Calu3 (cell line): ENCODE measurements around the gene SIX2. TPM values are rescaled to one million over a fixed set of nuclear protein-coding genes. Genes with fewer than 3 reads are reported as not detected.

Experiments used
- BruUV-seq: library from RNA; stranded (reverse); fragments of 400-500 nt; replicated peaks from 2 replicates; lab custom pipeline; 2021; lab: Mats Ljungman, UMichigan
- CTCF ChIA-PET: fragments of 300-600 bp; sonication (Branson Sonifier 250); formaldehyde crosslinking; loops from one replicate; lab custom pipeline; 2022; ENCODE audit warnings: antibody characterized with exemption; lab: Charles Lee
- DNase-seq: peaks from one replicate; pipeline ENCODE4 v3.0.0; 2022
- H3K27ac Mint-ChIP-seq: one replicate; pipeline ENCODE4 v1.8.0; 2022; ENCODE audit warnings: mixed read lengths; ENCODE audit not compliant: unreplicated experiment
- H3K27me3 Mint-ChIP-seq: one replicate; pipeline ENCODE4 v1.8.0; 2022; ENCODE audit warnings: mixed read lengths; ENCODE audit not compliant: unreplicated experiment
- H3K36me3 Mint-ChIP-seq: one replicate; pipeline ENCODE4 v1.8.0; 2022; ENCODE audit warnings: mild to moderate bottlenecking, moderate library complexity, mixed read lengths; ENCODE audit not compliant: insufficient read depth, unreplicated experiment
- H3K4me1 Mint-ChIP-seq: one replicate; pipeline ENCODE4 v1.8.0; 2022; ENCODE audit warnings: mild to moderate bottlenecking, low read depth, mixed read lengths; ENCODE audit not compliant: unreplicated experiment
- H3K4me3 Mint-ChIP-seq: one replicate; pipeline ENCODE4 v1.8.0; 2022; ENCODE audit warnings: mild to moderate bottlenecking, low read depth, moderate library complexity, mixed read lengths; ENCODE audit not compliant: unreplicated experiment
- H3K9me3 Mint-ChIP-seq: one replicate; pipeline ENCODE4 v1.8.0; 2022; ENCODE audit warnings: low read depth, mixed read lengths; ENCODE audit not compliant: unreplicated experiment
- CTCF ChIP-seq: fragments of 200-600 bp; IDR thresholded peaks from one replicate; pipeline ENCODE4 v1.8.0; 2022; ENCODE audit warnings: antibody characterized with exemption; ENCODE audit not compliant: unreplicated experiment
- intact Hi-C: fragments of 100-400 bp; cut with micrococcal nuclease; formaldehyde crosslinking; loops from one replicate; pipeline ENCODE4 v1.10.0; 2022; ENCODE audit not compliant: unreplicated experiment
- total RNA-seq: library from RNA; stranded (reverse); gene quantifications from 2 replicates; pipeline ENCODE4 v1.2.3, GENCODE V29; 2022

SIX2 gene
- total RNA-seq, 1 experiment from 2014 or later, result not detected

- Mint-ChIP-seq H3K36me3 (no peaks in the 10 kb centered on the region), H3K4me3 (no peak overlapping the region), H3K9me3 (no peaks in the 10 kb centered on the region), H3K27ac (no peak overlapping the region), H3K4me1 (no peaks in the 10 kb centered on the region), H3K27me3 (peaks cover 45% of the 10 kb centered on the region)
- no TSS peak for BruUV-seq
- intact Hi-C loops, result no loop called here
- DNase-seq, result no peak
- TF ChIP-seq CTCF, result no peak
- CTCF ChIA-PET, result interaction anchor here (0.8 kb wide), 1 partner anchor 75 kb away, joined by 3 read pairs; no protein-coding TSS in a partner anchor
Measured at GRCh38 chr2:44972771-44973535, 36.3 kb downstream of the SIX2 start.

- Mint-ChIP-seq H3K36me3 (no peaks in the 10 kb centered on the region), H3K27ac (no peak overlapping the region), H3K9me3 (no peaks in the 10 kb centered on the region), H3K4me3 (no peak overlapping the region), H3K27me3 (peaks cover 45% of the 10 kb centered on the region), H3K4me1 (no peaks in the 10 kb centered on the region)
- CTCF ChIA-PET, result interaction anchor here (1.1 kb wide), 1 partner anchor 27 kb away, joined by 3 read pairs; no protein-coding TSS in a partner anchor
- intact Hi-C loops, result no loop called here
- no peak for DNase-seq
- TF ChIP-seq CTCF, result no peak
- no TSS peak for BruUV-seq
Measured at GRCh38 chr2:44970846-44971450, 38.3 kb downstream of the SIX2 start.

GRCh38 chr2:44969936-44970335, 39.3 kb downstream of the SIX2 start:
- H3K27me3 Mint-ChIP-seq, result peaks cover 50% of the 10 kb centered on the region
- BruUV-seq, result no TSS peak
- H3K9me3 Mint-ChIP-seq, result no peaks in the 10 kb centered on the region
- no peaks in the 10 kb centered on the region for H3K36me3 Mint-ChIP-seq
- H3K4me1 Mint-ChIP-seq, result no peaks in the 10 kb centered on the region
- no peak overlapping the region for H3K4me3 Mint-ChIP-seq
- no peak for DNase-seq
- intact Hi-C loops, result no loop called here
- no peak for TF ChIP-seq CTCF
- H3K27ac Mint-ChIP-seq, result no peak overlapping the region
- CTCF ChIA-PET, result interaction anchor here (0.6 to 1.1 kb wide), 3 partner anchors 28 to 857 kb away, joined by 3 to 4 read pairs (median 4); no protein-coding TSS in a partner anchor

- TF ChIP-seq CTCF, result no peak
- no peaks in the 10 kb centered on the region for H3K9me3 Mint-ChIP-seq
- no peak for DNase-seq
- no peaks in the 10 kb centered on the region for H3K4me1 Mint-ChIP-seq
- no TSS peak for BruUV-seq
- H3K27me3 Mint-ChIP-seq, result peaks cover 71% of the 10 kb centered on the region
- no peaks in the 10 kb centered on the region for H3K36me3 Mint-ChIP-seq
- CTCF ChIA-PET, result no interaction called here
- no peak overlapping the region for H3K27ac Mint-ChIP-seq
- intact Hi-C loops, result no loop called here
- H3K4me3 Mint-ChIP-seq, result no peak overlapping the region
Measured at GRCh38 chr2:44967727-44968432, 41.4 kb downstream of the SIX2 start.
